Myometrial cell (primary cell): ENCODE results near the gene ZNF774. TPM values are rescaled to one million over a fixed set of nuclear protein-coding genes. Genes with fewer than 3 reads are reported as not detected.

Experiments
- total RNA-seq: library from RNA; depleted of rRNA; stranded (reverse); fragments of >200 nt; gene quantifications from 2 replicates; pipeline ENCODE4 v1.2.3, GENCODE V29; 2015

The ZNF774 gene
- total RNA-seq, result 0.18 and 0.29 TPM in 2 replicates

DNA sequence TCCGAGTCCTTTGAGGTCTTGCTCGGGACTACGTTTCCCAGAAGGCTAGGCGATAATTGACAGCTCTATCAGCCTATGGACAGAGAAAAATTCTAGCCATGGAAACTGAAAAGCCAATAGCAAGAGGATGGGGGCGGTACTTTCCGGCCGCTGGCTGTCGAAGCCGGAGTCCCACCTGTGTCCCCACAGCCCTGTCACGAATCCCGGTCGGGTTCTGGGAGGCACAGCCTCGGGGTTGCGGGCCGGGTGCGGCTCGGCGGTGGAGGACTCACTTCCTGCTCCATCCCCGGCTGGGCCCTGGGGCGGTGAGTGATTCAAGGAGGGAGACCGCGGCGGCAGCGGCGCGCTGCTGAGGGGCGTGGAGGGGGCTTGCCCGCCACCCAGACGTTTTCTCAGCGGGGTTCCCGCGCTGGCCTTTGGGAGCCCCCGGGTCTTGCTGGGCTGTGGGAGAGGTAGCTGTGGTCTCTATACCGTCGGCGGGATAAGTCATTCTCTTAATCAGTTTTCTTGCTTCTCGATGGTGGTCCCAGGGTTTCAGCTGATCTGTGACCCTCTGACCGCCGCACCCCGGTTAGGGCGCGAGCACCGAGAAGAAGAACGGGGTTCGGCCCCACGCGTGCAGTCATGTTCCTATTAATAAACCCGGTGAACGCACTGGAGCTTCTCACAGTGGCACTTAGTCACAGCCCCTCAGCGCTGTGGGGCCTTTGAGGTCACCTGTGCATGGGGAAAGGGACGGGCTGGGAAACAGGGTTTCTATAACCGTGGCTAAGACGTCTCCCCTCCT, at the start of gene ZNF774:
TSS of gene ZNF774 (plus strand) at position 178 of the 787 bp plus-strand sequence. CDS start 2,377 bp downstream, outside the sequence.

GRCh38 chr15:90387534-90388461, 35.7 kb downstream of the ZNF774 start, which contains the start of gene IQGAP1:
TSS of gene IQGAP1 (plus strand) at chr15:90388242. CDS start at chr15:90388342, 100 bp downstream.

Other genes with a start within 250 kb of the ZNF774 start
- gene IDH2, start 249.8 kb upstream of the ZNF774 start, total RNA-seq, result 61.5 and 76.1 TPM in 2 replicates
- gene SEMA4B, start 151.0 kb upstream of the ZNF774 start, total RNA-seq, result 13.8 and 19.3 TPM in 2 replicates
- 47.1 and 57.7 TPM in 2 replicates for gene CIB1, start 118.3 kb upstream of the ZNF774 start, total RNA-seq
- gene GDPGP1, start 118.1 kb upstream of the ZNF774 start, total RNA-seq, result 1.2 and 2.3 TPM in 2 replicates
- gene TTLL13, start 102.7 kb upstream of the ZNF774 start, total RNA-seq, result not detected in 2 replicates
- gene NGRN, start 86.6 kb upstream of the ZNF774 start, total RNA-seq, result 65.2 and 72.8 TPM in 2 replicates
- gene IQGAP1, start 36.0 kb downstream of the ZNF774 start, total RNA-seq, result 148 and 188 TPM in 2 replicates
- gene CRTC3, start 177.6 kb downstream of the ZNF774 start, total RNA-seq, result 9.8 and 10.8 TPM in 2 replicates